GM18867 (cell line): ENCODE data around the gene ARHGEF7.
"Not testable (repeated sequence)": the region's sequence is repeated elsewhere in the genome, so short reads cannot be mapped to it uniquely, and the experiment has no call there.

Source experiments
- ATAC-seq: cut with Tn5 transposase; IDR thresholded peaks from one replicate; pipeline ENCODE4 v1.9.1; 2021; ENCODE audit warnings: mild to moderate bottlenecking, moderate library complexity; ENCODE audit not compliant: unreplicated experiment

The ARHGEF7 gene

GRCh38 chr13:111193223-111193622 is 78.1 kb downstream of the ARHGEF7 start:
- not testable (repeated sequence) for ATAC-seq

- ATAC-seq, result not testable (repeated sequence)
These were observed 79.5 kb downstream of the ARHGEF7 start for GRCh38 chr13:111194651-111195050.

GRCh38 chr13:111198732-111199378 is 83.7 kb downstream of the ARHGEF7 start:
- not testable (repeated sequence) for ATAC-seq

- ATAC-seq, result no peak
These were observed 86.3 kb downstream of the ARHGEF7 start for GRCh38 chr13:111201304-111201940.

GRCh38 chr13:111202156-111202621 is 87.1 kb downstream of the ARHGEF7 start:
- no peak for ATAC-seq

- ATAC-seq, result peak; percentile 66
These were observed 87.6 kb downstream of the ARHGEF7 start for GRCh38 chr13:111202745-111203144.

- no peak for ATAC-seq
These were observed 88.8 kb downstream of the ARHGEF7 start for GRCh38 chr13:111203736-111204389.

- no peak for ATAC-seq
These were observed 89.5 kb downstream of the ARHGEF7 start for GRCh38 chr13:111204438-111205177.

GRCh38 chr13:111206148-111206547 is 91.0 kb downstream of the ARHGEF7 start:
- ATAC-seq, result no peak

- ATAC-seq, result no peak
These were observed 94.5 kb downstream of the ARHGEF7 start for GRCh38 chr13:111209613-111210012.

- no peak for ATAC-seq
These were observed 95.0 kb downstream of the ARHGEF7 start for GRCh38 chr13:111210091-111210490.

- ATAC-seq, result no peak
These were observed 95.7 kb downstream of the ARHGEF7 start for GRCh38 chr13:111210544-111211469.

GRCh38 chr13:111211789-111212516 is 96.8 kb downstream of the ARHGEF7 start:
- no peak for ATAC-seq

- no peak for ATAC-seq
These were observed 97.4 kb downstream of the ARHGEF7 start for GRCh38 chr13:111212517-111212873.

- ATAC-seq, result no peak
These were observed 99.0 kb downstream of the ARHGEF7 start for GRCh38 chr13:111213964-111214726.

GRCh38 chr13:111215081-111216047 is 100.3 kb downstream of the ARHGEF7 start:
- ATAC-seq, result no peak

GRCh38 chr13:111216166-111216960 is 101.3 kb downstream of the ARHGEF7 start:
- peak; percentile 53 for ATAC-seq
